HL-60 (cell line): ENCODE data around the gene WASHC4.

ENCODE experiments used
- CTCF ChIP-seq: IDR thresholded peaks from one replicate; pipeline ENCODE4 v1.5.1; 2011; ENCODE audit warnings: low read length, control low read depth, inconsistent platforms; ENCODE audit not compliant: insufficient read depth
- POLR2AphosphoS5 ChIP-seq: IDR thresholded peaks from 2 replicates; pipeline ENCODE4 v1.6.1; 2012; ENCODE audit warnings: low read depth
- REST ChIP-seq: IDR thresholded peaks from 2 replicates; pipeline ENCODE4 v1.6.1; 2012; ENCODE audit warnings: low read depth; ENCODE audit not compliant: insufficient replicate concordance

- no peak for TF ChIP-seq CTCF
- TF ChIP-seq POLR2AphosphoS5: no peak
- TF ChIP-seq REST: no peak
These were observed 33.9 kb downstream of the WASHC4 start for GRCh38 chr12:105141320-105141922.
